Keratinocyte (primary cell): ENCODE results near the gene DOCK7. TPM values are rescaled to one million over a fixed set of nuclear protein-coding genes. Genes with fewer than 3 reads are reported as not detected.

Source experiments
- DNase-seq: peaks from one replicate; pipeline ENCODE4 v3.0.0-alpha.2; 2011; ENCODE audit warnings: low read depth, missing footprints, low spot score
- FAIRE-seq: peaks from 2 replicates; lab custom pipeline; 2011; peaks lifted over from hg19 to GRCh38; lab: Jason Lieb, UNC
- H2AFZ ChIP-seq: 2 replicates; pipeline ENCODE4 v1.6.0; 2012; ENCODE audit warnings: low read length, control low read depth, inconsistent platforms; ENCODE audit not compliant: control insufficient read depth
- H3K27ac ChIP-seq: 2 replicates; pipeline ENCODE4 v1.5.1; 2011; ENCODE audit warnings: low read length; ENCODE audit not compliant: control insufficient read depth, insufficient read depth
- H3K27me3 ChIP-seq: 3 replicates; pipeline ENCODE4 v1.6.0; 2011; ENCODE audit warnings: low read length; ENCODE audit not compliant: control insufficient read depth, insufficient read depth; ENCODE audit errors: extremely low read depth
- H3K36me3 ChIP-seq, 2 experiments: 2 replicates in 1 of 2; 3 replicates in 1 of 2; pipeline ENCODE4 v1.5.1; 2011; ENCODE audit warnings: low read length in 2 of 2, mild to moderate bottlenecking in 1 of 2; ENCODE audit not compliant: control insufficient read depth in 2 of 2, insufficient read depth in 2 of 2; ENCODE audit errors: extremely low read depth in 1 of 2
- H3K4me1 ChIP-seq: 3 replicates; pipeline ENCODE4 v1.5.1; 2011; ENCODE audit warnings: low read length; ENCODE audit not compliant: control insufficient read depth, insufficient read depth; ENCODE audit errors: extremely low read depth
- H3K4me2 ChIP-seq: 3 replicates; pipeline ENCODE4 v1.6.0; 2011; ENCODE audit warnings: low read depth, low read length; ENCODE audit not compliant: control insufficient read depth, insufficient read depth; ENCODE audit errors: extremely low read depth
- H3K4me3 ChIP-seq, 3 experiments: fragments of 200-600 bp in 1 of 3; sonication (generic) in 1 of 3; 2 replicates in 2 of 3; 3 replicates in 1 of 3; pipeline ENCODE4 v1.5.1; 2011 to 2016; ENCODE audit warnings: low read length in 3 of 3, mild to moderate bottlenecking in 3 of 3, control low read depth in 2 of 3, inconsistent platforms in 1 of 3, low read depth in 1 of 3, mixed read lengths in 1 of 3, mixed run types in 1 of 3, moderate library complexity in 1 of 3; ENCODE audit not compliant: control insufficient read depth in 2 of 3, insufficient read depth in 2 of 3; ENCODE audit errors: extremely low read depth in 1 of 3
- H3K79me2 ChIP-seq: 2 replicates; pipeline ENCODE4 v1.6.0; 2012; ENCODE audit warnings: low read length; ENCODE audit not compliant: control insufficient read depth, insufficient read depth
- H3K9ac ChIP-seq: 3 replicates; pipeline ENCODE4 v1.6.0; 2011; ENCODE audit warnings: low read length; ENCODE audit not compliant: control insufficient read depth, insufficient read depth; ENCODE audit errors: extremely low read depth
- H3K9me1 ChIP-seq: 3 replicates; pipeline ENCODE4 v1.6.0; 2011; ENCODE audit warnings: low read length; ENCODE audit not compliant: control insufficient read depth, insufficient read depth; ENCODE audit errors: extremely low read depth
- H3K9me3 ChIP-seq: 2 replicates; pipeline ENCODE4 v1.5.1; 2012; ENCODE audit warnings: low read depth, low read length; ENCODE audit not compliant: control insufficient read depth
- H4K20me1 ChIP-seq: 3 replicates; pipeline ENCODE4 v1.6.0; 2011; ENCODE audit warnings: low read length; ENCODE audit not compliant: control insufficient read depth, insufficient read depth; ENCODE audit errors: extremely low read depth
- CTCF ChIP-seq, 3 experiments: IDR thresholded peaks in 1 of 3; conservative IDR thresholded peaks in 1 of 3; optimal IDR thresholded peaks in 1 of 3; 2 replicates in 2 of 3; 3 replicates in 1 of 3; pipeline versions ENCODE3 to v1.5.1; 2011; ENCODE audit warnings: low read length in 3 of 3, mild to moderate bottlenecking in 3 of 3, moderate library complexity in 2 of 3, control low read depth in 1 of 3, inconsistent platforms in 1 of 3; ENCODE audit not compliant: insufficient read depth in 2 of 3; ENCODE audit errors: extremely low read depth in 1 of 3
- EZH2 ChIP-seq: IDR thresholded peaks from one replicate; pipeline ENCODE4 v1.6.1; 2012; ENCODE audit warnings: inconsistent platforms, mild to moderate bottlenecking, low read length, moderate library complexity
- dilution Hi-C: fragments of 300-500 bp; cut with MboI; formaldehyde crosslinking; loops from one replicate; pipeline ENCODE4 v1.7.0; 2020; ENCODE audit warnings: low sequenced_read_pairs; ENCODE audit not compliant: extremely low pct_ligation_motif_present
- polyA plus RNA-seq, 5 experiments: library from polyadenylated mRNA; depleted of rRNA in 3 of 5; stranded (reverse) in 3 of 5; stranded (forward) in 1 of 5; unstranded in 1 of 5; fragments of >200 nt; gene quantifications; 1 replicate in 1 of 5; 2 replicates in 3 of 5; 3 replicates in 1 of 5; pipeline versions ENCODE4 v1.2.1 to v1.2.3, GENCODE V29; 2011 to 2012; ENCODE audit warnings: missing spikeins in 2 of 5, low read depth in 1 of 5, low replicate concordance in 1 of 5

The DOCK7 gene
- polyA plus RNA-seq, 1 donor (not counting 4 experiments of a cell fraction or from before 2014, with no cell fraction given), result 66.9 TPM

- H3K27ac ChIP-seq, result no peak overlapping the region
- no peaks in the 10 kb centered on the region for H3K79me2 ChIP-seq
- H4K20me1 ChIP-seq, result no peaks in the 10 kb centered on the region
- H3K4me3 ChIP-seq, result no peak overlapping the region
- no peaks in the 10 kb centered on the region for H3K9me1 ChIP-seq
- no peaks in the 10 kb centered on the region for H3K27me3 ChIP-seq
- H3K9ac ChIP-seq, result no peak overlapping the region
- H3K9me3 ChIP-seq, result no peaks in the 10 kb centered on the region
- no peak overlapping the region for H3K4me2 ChIP-seq
- H3K36me3 ChIP-seq, result peaks cover 4 to 5% of the 10 kb centered on the region in 2 experiments
- no peaks in the 10 kb centered on the region for H3K4me1 ChIP-seq
- TF ChIP-seq EZH2 (no peak), CTCF (optimal IDR thresholded peaks at IDR 0.05 in 1 of 3, IDR thresholded peaks at IDR 0.05 in 1 of 3, conservative IDR thresholded peaks at IDR 0.05 in 1 of 3; ENCODE audit: extremely low read depth in 1 of 3, insufficient read depth in 2 of 3, low read length in 3 of 3) (no peak)
- H2AFZ ChIP-seq, result no peak overlapping the region
- FAIRE-seq (no peak), DNase-seq (no peak)
- dilution Hi-C loops, result no loop called here
These were observed 147.1 kb downstream of the DOCK7 start for GRCh38 chr1:62541048-62541447.

- H3K9me3 ChIP-seq, result no peaks in the 10 kb centered on the region
- dilution Hi-C loops, result no loop called here
- no peak overlapping the region for H2AFZ ChIP-seq
- no peaks in the 10 kb centered on the region for H3K9me1 ChIP-seq
- no peak overlapping the region for H3K4me2 ChIP-seq
- TF ChIP-seq EZH2, result no peak
- no peak for TF ChIP-seq CTCF (optimal IDR thresholded peaks at IDR 0.05 in 1 of 3, IDR thresholded peaks at IDR 0.05 in 1 of 3, conservative IDR thresholded peaks at IDR 0.05 in 1 of 3; ENCODE audit: extremely low read depth in 1 of 3, insufficient read depth in 2 of 3, low read length in 3 of 3)
- H4K20me1 ChIP-seq, result no peaks in the 10 kb centered on the region
- no peak overlapping the region for H3K9ac ChIP-seq
- H3K79me2 ChIP-seq, result no peaks in the 10 kb centered on the region
- DNase-seq (no peak), FAIRE-seq (no peak)
- no peak overlapping the region for H3K27ac ChIP-seq
- no peak overlapping the region for H3K4me3 ChIP-seq
- H3K36me3 ChIP-seq, result peaks cover 4 to 5% of the 10 kb centered on the region in 2 experiments
- no peaks in the 10 kb centered on the region for H3K27me3 ChIP-seq
- no peaks in the 10 kb centered on the region for H3K4me1 ChIP-seq
These were observed 149.1 kb downstream of the DOCK7 start for GRCh38 chr1:62539028-62539447.
